ENCODE data around the gene UCHL1.
"Not testable (repeated sequence)": the region's sequence is repeated elsewhere in the genome, so short reads cannot be mapped to it uniquely, and the experiment has no call there.

UCHL1 gene

GRCh38 chr4:41296995-41297394, 40.3 kb downstream of the UCHL1 start:
- DNase-seq = no peak

GRCh38 chr4:41297832-41298231, 41.1 kb downstream of the UCHL1 start:
- no peak for DNase-seq

DNA sequence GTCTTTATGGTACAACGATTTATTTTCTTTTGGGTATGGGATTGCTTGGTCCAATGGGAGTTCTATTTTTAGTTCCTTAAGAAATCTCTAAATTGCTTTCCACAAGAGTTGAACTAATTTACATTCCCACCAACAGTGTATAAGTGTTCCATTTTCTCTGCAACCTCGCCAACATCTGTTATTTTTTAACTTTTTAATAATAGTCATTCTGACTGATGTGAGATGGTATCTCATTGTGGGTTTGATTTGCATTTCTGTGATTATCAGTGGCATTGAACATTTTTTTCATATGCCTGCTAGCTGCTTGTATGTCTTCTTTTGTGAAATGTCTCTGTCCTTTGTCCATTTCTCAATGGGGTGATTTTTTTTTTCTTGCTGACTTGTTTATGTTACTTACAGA, 42.8 kb downstream of the UCHL1 start:
- DNase-seq = no peak

DNA sequence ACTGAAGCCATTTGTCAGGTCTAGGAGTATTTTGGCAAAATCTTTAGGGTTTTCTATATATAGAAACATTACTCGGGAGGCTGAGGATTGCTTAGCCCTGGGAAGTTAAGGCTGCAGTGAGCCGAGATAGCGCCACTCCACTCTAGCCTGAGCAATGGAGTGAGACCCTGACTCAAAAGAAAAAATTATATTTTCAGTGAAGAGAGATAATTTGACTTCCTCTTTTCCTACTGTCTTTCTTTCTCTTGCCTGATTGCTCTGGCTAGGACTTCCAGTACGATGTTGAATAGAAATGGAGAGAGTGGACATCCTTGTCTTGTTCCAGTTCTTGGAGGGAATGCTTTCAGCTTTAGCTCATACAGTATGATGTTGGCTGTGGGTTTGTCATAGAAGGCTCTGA, 44.4 kb downstream of the UCHL1 start:
- DNase-seq = no peak

DNA sequence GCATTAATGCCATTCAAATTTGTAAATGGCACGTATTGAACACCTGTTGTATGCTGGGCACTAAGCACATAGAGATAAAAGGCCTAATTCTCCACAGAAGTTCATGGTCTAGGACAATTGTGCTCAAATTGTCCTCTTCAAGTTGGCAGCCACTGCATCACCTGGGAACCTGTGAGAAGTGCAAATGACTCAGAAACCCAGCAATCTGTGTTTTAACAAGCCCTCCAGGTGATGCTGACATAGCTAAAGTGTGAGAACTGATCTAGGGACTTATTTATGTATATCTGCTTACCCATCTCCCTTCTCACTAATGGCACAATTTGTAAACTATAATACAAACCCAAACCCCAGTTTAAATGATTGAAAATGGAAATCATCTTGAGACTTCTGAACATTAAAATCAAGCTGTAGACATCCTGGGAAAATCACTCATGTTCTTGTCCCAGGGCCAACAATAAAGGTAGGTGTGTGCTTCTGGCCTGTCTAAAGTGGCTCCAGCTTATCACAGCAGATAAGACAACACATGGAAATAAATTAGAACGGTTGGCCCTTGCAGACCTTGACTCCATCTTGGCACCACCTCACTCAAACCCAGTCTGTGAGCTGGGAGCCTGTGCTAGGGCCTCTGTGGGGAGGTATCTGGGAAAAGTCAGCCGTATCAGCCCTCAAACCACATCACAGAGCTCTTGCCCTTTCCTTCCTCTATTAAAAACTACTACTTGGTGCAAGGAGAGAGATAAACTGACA, 46.8 kb downstream of the UCHL1 start:
- no peak for DNase-seq

GRCh38 chr4:41304221-41304620, 47.5 kb downstream of the UCHL1 start:
- no peak for DNase-seq

DNA sequence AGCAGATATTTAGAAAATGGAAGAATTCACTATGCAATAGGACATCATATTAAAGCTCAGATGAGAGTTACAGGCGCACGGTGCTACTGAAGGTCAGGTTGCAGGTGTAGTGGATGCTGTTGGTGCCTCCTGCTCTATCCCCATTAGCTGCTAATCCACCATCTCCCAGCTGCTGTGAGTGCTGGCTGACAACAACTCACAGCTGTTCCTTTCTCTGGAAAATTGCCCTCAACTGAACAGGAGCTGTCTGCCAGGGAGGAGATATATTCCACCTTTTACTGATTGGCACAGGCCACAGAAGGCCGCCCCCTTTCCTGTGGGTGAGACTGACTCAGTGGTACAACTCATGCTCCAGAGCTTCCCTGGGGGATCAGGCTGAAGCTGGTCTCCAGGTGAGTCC, 48.7 kb downstream of the UCHL1 start:
- DNase-seq = no peak

GRCh38 chr4:41307638-41308037, 50.9 kb downstream of the UCHL1 start:
- no peak for DNase-seq

DNA sequence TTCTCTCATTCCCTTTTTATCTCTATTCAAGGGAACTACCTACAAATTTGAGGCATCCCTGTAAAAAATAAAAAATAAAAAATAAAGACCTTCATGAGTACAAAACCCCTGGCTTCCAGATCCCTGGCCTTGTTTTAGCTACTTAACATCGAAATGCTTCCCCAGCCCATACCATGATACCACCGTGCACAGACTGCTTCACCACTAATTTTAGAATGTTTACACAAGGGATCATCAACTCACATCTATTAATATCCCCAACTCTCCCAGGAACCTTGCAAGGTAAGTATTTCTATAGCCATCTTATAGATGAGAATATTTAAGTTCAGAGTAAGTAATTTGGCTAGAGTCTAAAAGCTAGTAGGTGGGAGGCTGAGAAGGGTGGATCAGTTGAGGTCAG, 51.7 kb downstream of the UCHL1 start:
- no peak for DNase-seq

DNA sequence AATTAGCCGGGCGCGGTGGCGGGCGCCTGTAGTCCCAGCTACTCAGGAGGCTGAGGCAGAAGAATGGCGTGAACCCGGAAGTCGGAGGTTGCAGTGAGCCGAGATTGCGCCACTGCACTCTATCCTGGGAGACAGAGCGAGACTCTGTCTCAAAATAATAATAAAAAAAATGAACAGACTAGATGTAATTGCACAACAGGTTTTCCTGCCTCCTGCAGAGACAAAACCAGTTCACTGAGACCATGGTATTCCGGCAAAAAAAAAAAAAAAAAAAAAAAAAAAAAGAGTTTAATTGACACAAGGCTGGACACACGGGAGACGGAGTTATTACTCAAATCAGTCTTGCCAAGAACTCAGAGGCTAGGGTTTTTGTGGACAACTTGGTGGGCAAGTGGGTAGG, 58.7 kb downstream of the UCHL1 start:
- DNase-seq = not testable (repeated sequence)

GRCh38 chr4:41315862-41316261, 59.1 kb downstream of the UCHL1 start:
- no peak for DNase-seq
